ENCODE results near the gene PTMS. TPM values are rescaled to one million over a fixed set of nuclear protein-coding genes. Genes with fewer than 3 reads are reported as not detected.

The PTMS gene
- total and polyA plus RNA-seq, 2 experiments from 2014 or later = 130 to 238 TPM

DNA sequence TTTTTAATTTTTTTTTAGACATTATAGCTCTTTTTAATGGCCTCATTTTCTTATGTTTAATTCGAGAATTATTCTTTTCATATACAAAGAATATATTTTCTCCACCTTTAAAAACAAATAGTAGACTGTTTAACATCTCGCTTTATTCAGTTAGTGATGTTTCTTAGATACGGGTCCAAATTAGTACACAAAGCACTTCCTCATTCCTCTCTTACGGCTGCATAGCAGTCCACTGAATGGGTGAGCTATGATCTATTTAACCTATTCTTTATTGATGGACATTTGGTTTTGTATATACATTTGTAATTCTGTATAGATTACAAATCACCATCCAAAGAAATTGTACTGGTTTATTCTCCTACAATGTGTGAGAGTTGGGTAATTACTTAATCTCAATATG is 47.2 kb downstream of the PTMS start:
- H3F3A ChIP-seq (ENCODE audit: insufficient read depth) = no peaks in the 10 kb centered on the region
- peaks cover 15% of the 10 kb centered on the region; the same call in 1 of the 2 replicates for H3K27me3 ChIP-seq (replicated peaks; ENCODE audit: insufficient read depth)
- H3K4me1 ChIP-seq (ENCODE audit: insufficient read depth) = no peaks in the 10 kb centered on the region
- no peak overlapping the region for H2AFZ ChIP-seq
- in situ Hi-C loops (cut with MboI) = no loop called here
- no peak overlapping the region for H3K27ac ChIP-seq
- no peaks in the 10 kb centered on the region for H4K20me1 ChIP-seq (ENCODE audit: insufficient read depth)
- no peak overlapping the region for H3K9ac ChIP-seq
- TF ChIP-seq EZH2 (IDR thresholded peaks at IDR 0.05; ENCODE audit: insufficient read depth, poor library complexity, severe bottlenecking) (no peak), EZH2phosphoT487 (IDR thresholded peaks at IDR 0.05; ENCODE audit: insufficient read depth, low read depth) (no peak)
- no peak for DNase-seq
- WGBS, 2 experiments (ENCODE audit: low coverage in 1 of 2, low lambda C conversion rate in 2 of 2, missing lambda C conversion rate in 2 of 2) = 69 to 72% methylated on average over 4 of the region's 4 CpGs
- no peaks in the 10 kb centered on the region for H3K9me2 ChIP-seq (ENCODE audit: insufficient read depth)
- no peak overlapping the region for H3K4me2 ChIP-seq (ENCODE audit: unreplicated experiment)
- no peaks in the 10 kb centered on the region for H3K36me3 ChIP-seq (ENCODE audit: low read depth)
- no peaks in the 10 kb centered on the region for H3K9me3 ChIP-seq (ENCODE audit: low read depth)
- no peak overlapping the region for H3K4me3 ChIP-seq
- H3K79me2 ChIP-seq (ENCODE audit: insufficient read depth) = no peaks in the 10 kb centered on the region

DNA sequence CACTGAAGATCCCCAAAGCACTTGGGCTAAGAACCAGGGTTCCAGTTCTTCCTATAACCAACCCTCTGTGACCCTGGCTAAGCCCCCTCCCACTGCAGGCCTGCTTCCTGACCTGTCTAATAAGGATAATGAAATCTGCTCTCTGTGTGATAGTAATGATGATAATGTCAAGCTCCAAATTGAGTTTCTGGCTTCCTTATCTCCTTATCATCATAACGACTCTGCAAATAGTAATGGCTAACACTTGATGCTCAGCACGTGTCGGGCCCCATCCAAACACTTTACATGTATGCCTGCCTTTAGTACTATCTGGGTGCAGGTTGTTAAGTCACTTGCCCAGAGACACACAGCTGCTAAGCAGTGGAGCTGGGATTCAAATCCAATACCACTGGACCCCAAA is 50.4 kb downstream of the PTMS start:
- WGBS, 2 experiments (ENCODE audit: low coverage in 1 of 2, low lambda C conversion rate in 2 of 2, missing lambda C conversion rate in 2 of 2) = 35 to 39% methylated on average over 3 of the region's 3 CpGs
- in situ Hi-C loops (cut with MboI) = no loop called here
- no peak overlapping the region for H3K9ac ChIP-seq
- H4K20me1 ChIP-seq (ENCODE audit: insufficient read depth) = no peaks in the 10 kb centered on the region
- no peaks in the 10 kb centered on the region for H3K36me3 ChIP-seq (ENCODE audit: low read depth)
- no peaks in the 10 kb centered on the region for H3K79me2 ChIP-seq (ENCODE audit: insufficient read depth)
- H3K27me3 ChIP-seq (replicated peaks; ENCODE audit: insufficient read depth) = peaks cover 15% of the 10 kb centered on the region; the same call in 1 of the 2 replicates
- TF ChIP-seq EZH2phosphoT487 (IDR thresholded peaks at IDR 0.05; ENCODE audit: insufficient read depth, low read depth) (no peak), EZH2 (IDR thresholded peaks at IDR 0.05; ENCODE audit: insufficient read depth, poor library complexity, severe bottlenecking) (no peak)
- H3K4me3 ChIP-seq = no peak overlapping the region
- no peaks in the 10 kb centered on the region for H3K9me2 ChIP-seq (ENCODE audit: insufficient read depth)
- no peak overlapping the region for H3K4me2 ChIP-seq (ENCODE audit: unreplicated experiment)
- DNase-seq = no peak
- H3K27ac ChIP-seq = no peak overlapping the region
- no peaks in the 10 kb centered on the region for H3K9me3 ChIP-seq (ENCODE audit: low read depth)
- H3F3A ChIP-seq (ENCODE audit: insufficient read depth) = no peaks in the 10 kb centered on the region
- no peaks in the 10 kb centered on the region for H3K4me1 ChIP-seq (ENCODE audit: insufficient read depth)
- H2AFZ ChIP-seq = no peak overlapping the region

DNA sequence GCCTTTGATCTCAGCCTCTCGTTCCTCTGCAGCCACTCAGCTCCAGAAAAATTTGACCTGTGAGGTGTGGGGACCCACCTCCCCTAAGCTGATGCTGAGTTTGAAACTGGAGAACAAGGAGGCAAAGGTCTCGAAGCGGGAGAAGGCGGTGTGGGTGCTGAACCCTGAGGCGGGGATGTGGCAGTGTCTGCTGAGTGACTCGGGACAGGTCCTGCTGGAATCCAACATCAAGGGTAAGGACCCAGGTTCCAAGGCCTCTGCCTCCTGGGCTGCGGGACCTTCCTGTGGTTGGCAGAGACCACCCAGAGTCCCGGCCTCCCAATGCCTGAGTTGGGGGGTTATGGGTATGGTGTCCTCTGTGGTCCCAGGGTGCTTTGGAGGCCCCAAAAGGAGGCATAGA is 50.9 kb downstream of the PTMS start:
- in situ Hi-C loops (cut with MboI) = no loop called here

DNA sequence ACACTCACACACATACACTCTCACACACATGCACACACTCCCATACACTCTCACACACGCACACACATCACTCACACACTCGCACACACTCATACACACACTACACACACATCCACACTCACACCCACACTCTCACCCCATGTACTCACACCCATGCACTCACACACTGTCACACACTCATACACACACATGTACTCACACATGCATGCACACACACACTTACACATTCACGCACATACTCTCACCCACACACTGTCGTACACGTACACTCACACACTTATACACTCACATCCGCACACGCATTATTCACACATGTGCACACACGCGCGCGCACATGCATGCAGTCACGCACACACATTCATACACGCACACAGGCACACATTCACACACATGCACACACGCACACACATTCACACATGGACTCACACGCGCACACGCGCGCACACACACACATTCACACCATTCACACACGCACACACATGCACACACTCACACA is 51.5 kb downstream of the PTMS start:
- DNase-seq = no peak
- WGBS, 2 experiments (ENCODE audit: low coverage in 1 of 2, low lambda C conversion rate in 2 of 2, missing lambda C conversion rate in 2 of 2) = 86% methylated on average over 20 of the region's 20 CpGs
- Histone ChIP-seq H3K4me3 (no peak overlapping the region), H3K4me2 (ENCODE audit: unreplicated experiment) (no peak overlapping the region), H3K9me3 (ENCODE audit: low read depth) (no peaks in the 10 kb centered on the region), H3K27me3 (replicated peaks; ENCODE audit: insufficient read depth) (peaks cover 15% of the 10 kb centered on the region), H3K9ac (no peak overlapping the region), H4K20me1 (ENCODE audit: insufficient read depth) (no peaks in the 10 kb centered on the region), H3K36me3 (ENCODE audit: low read depth) (no peaks in the 10 kb centered on the region), H3K9me2 (ENCODE audit: insufficient read depth) (no peaks in the 10 kb centered on the region), H2AFZ (no peak overlapping the region), H3K4me1 (ENCODE audit: insufficient read depth) (no peaks in the 10 kb centered on the region; the same call in 1 of the 2 replicates), H3F3A (ENCODE audit: insufficient read depth) (no peaks in the 10 kb centered on the region), H3K79me2 (ENCODE audit: insufficient read depth) (no peaks in the 10 kb centered on the region), H3K27ac (no peak overlapping the region)
- no peak for TF ChIP-seq EZH2 (IDR thresholded peaks at IDR 0.05; ENCODE audit: insufficient read depth, poor library complexity, severe bottlenecking)
- TF ChIP-seq EZH2phosphoT487 (IDR thresholded peaks at IDR 0.05; ENCODE audit: insufficient read depth, low read depth) = no peak
- in situ Hi-C loops (cut with MboI) = no loop called here

More for the DNA sequence above, 50.9 kb downstream of the PTMS start:
- TF ChIP-seq EZH2phosphoT487 (IDR thresholded peaks at IDR 0.05; ENCODE audit: insufficient read depth, low read depth) = no peak
- H3K9me2 ChIP-seq (ENCODE audit: insufficient read depth) = no peaks in the 10 kb centered on the region
- H3K27ac ChIP-seq = no peak overlapping the region
- H3K4me2 ChIP-seq (ENCODE audit: unreplicated experiment) = no peak overlapping the region
- no peak overlapping the region for H3K4me3 ChIP-seq
- H3K36me3 ChIP-seq (ENCODE audit: low read depth) = no peaks in the 10 kb centered on the region
- DNase-seq = no peak
- no peaks in the 10 kb centered on the region; the same call in 1 of the 2 replicates for H3K4me1 ChIP-seq (ENCODE audit: insufficient read depth)
- H3K79me2 ChIP-seq (ENCODE audit: insufficient read depth) = no peaks in the 10 kb centered on the region
- H4K20me1 ChIP-seq (ENCODE audit: insufficient read depth) = no peaks in the 10 kb centered on the region
- no peak overlapping the region for H3K9ac ChIP-seq
- 63% methylated on average over 8 of the region's 8 CpGs for WGBS, 2 experiments (ENCODE audit: low coverage in 1 of 2, low lambda C conversion rate in 2 of 2, missing lambda C conversion rate in 2 of 2)
- no peaks in the 10 kb centered on the region for H3F3A ChIP-seq (ENCODE audit: insufficient read depth)
- H3K27me3 ChIP-seq (replicated peaks; ENCODE audit: insufficient read depth) = peaks cover 15% of the 10 kb centered on the region; the same call in 1 of the 2 replicates
- H3K9me3 ChIP-seq (ENCODE audit: low read depth) = no peaks in the 10 kb centered on the region
- no peak overlapping the region for H2AFZ ChIP-seq

DNA sequence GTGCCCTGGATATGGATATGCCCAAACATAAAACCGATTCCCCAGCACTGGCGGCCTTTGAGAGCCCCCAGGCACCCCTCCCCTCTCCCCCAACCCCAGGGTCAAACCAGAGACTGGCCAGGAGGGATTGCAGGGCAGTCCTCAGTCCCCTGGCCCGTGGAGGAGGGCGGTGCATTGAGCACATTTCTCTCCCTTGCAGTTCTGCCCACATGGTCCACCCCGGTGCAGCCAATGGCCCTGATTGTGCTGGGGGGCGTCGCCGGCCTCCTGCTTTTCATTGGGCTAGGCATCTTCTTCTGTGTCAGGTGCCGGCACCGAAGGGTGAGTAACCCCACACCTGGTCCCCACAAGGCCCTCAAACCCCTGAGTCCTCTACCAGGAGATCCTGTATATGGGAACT is 52.1 kb downstream of the PTMS start:
- Histone ChIP-seq H3K4me1 (ENCODE audit: insufficient read depth) (no peaks in the 10 kb centered on the region; the same call in 1 of the 2 replicates), H3K9me3 (ENCODE audit: low read depth) (no peaks in the 10 kb centered on the region), H3K36me3 (ENCODE audit: low read depth) (no peaks in the 10 kb centered on the region), H4K20me1 (ENCODE audit: insufficient read depth) (no peaks in the 10 kb centered on the region), H3K79me2 (ENCODE audit: insufficient read depth) (no peaks in the 10 kb centered on the region), H3K4me3 (no peak overlapping the region), H3K27me3 (replicated peaks; ENCODE audit: insufficient read depth) (peaks cover 18% of the 10 kb centered on the region), H3K27ac (no peak overlapping the region), H3F3A (ENCODE audit: insufficient read depth) (no peaks in the 10 kb centered on the region), H3K9me2 (ENCODE audit: insufficient read depth) (no peaks in the 10 kb centered on the region), H3K9ac (no peak overlapping the region), H2AFZ (no peak overlapping the region), H3K4me2 (ENCODE audit: unreplicated experiment) (no peak overlapping the region)
- WGBS, 2 experiments (ENCODE audit: low coverage in 1 of 2, low lambda C conversion rate in 2 of 2, missing lambda C conversion rate in 2 of 2) = 43 to 44% methylated on average over 10 of the region's 10 CpGs
- in situ Hi-C loops (cut with MboI) = no loop called here
- DNase-seq = no peak
- TF ChIP-seq EZH2phosphoT487 (IDR thresholded peaks at IDR 0.05; ENCODE audit: insufficient read depth, low read depth) (no peak), EZH2 (IDR thresholded peaks at IDR 0.05; ENCODE audit: insufficient read depth, poor library complexity, severe bottlenecking) (no peak)

Measured in GM23248 (cell line).